ENCODE data around the gene ZNF780A.
A peak's percentile ranks its signal among the peaks of the same experiment; 100 is the strongest.
"Not testable (repeated sequence)": the region's sequence is repeated elsewhere in the genome, so short reads cannot be mapped to it uniquely, and the experiment has no call there.

The ZNF780A gene

GRCh38 chr19:40084948-40085347 is 5.8 kb downstream of the ZNF780A start:
- DNase-seq (ENCODE audit: low read depth in 3 of 3) = no peak

- no peak for DNase-seq (ENCODE audit: low read depth in 3 of 3)
These were observed 9.3 kb downstream of the ZNF780A start for GRCh38 chr19:40081411-40081810.

- DNase-seq (ENCODE audit: low read depth in 3 of 3) = no peak
These were observed 10.5 kb downstream of the ZNF780A start for GRCh38 chr19:40080289-40080688.

- DNase-seq (ENCODE audit: low read depth in 3 of 3) = no peak
These were observed 12.4 kb downstream of the ZNF780A start for GRCh38 chr19:40078377-40078776.

GRCh38 chr19:40070058-40070457 is 20.7 kb downstream of the ZNF780A start:
- DNase-seq (ENCODE audit: low read depth in 3 of 3) = no peak

- DNase-seq (ENCODE audit: low read depth in 3 of 3) = no peak
These were observed 31.1 kb downstream of the ZNF780A start for GRCh38 chr19:40059624-40060023.

- no peak for DNase-seq (ENCODE audit: low read depth in 3 of 3)
These were observed 33.6 kb downstream of the ZNF780A start for GRCh38 chr19:40057166-40057565.

- no peak for DNase-seq (ENCODE audit: low read depth in 3 of 3)
These were observed 34.2 kb downstream of the ZNF780A start for GRCh38 chr19:40056505-40056904.

- DNase-seq (ENCODE audit: low read depth in 3 of 3) = peak; percentile 40 to 56 (median 45)
These were observed 34.8 kb downstream of the ZNF780A start, which contains the start of gene ZNF780B for GRCh38 chr19:40055832-40056504. TSS of gene ZNF780B (minus strand) at chr19:40056231. CDS start at chr19:40050332, 5,899 bp downstream.

- no peak for DNase-seq (ENCODE audit: low read depth in 3 of 3)
These were observed 35.7 kb downstream of the ZNF780A start for GRCh38 chr19:40055049-40055448.

GRCh38 chr19:40054632-40055031 is 36.1 kb downstream of the ZNF780A start:
- DNase-seq (ENCODE audit: low read depth in 3 of 3) = no peak

- no peak for DNase-seq (ENCODE audit: low read depth in 3 of 3)
These were observed 37.3 kb downstream of the ZNF780A start for GRCh38 chr19:40053491-40053890.

GRCh38 chr19:40041718-40042117 is 49.0 kb downstream of the ZNF780A start:
- not testable (repeated sequence) for DNase-seq (ENCODE audit: low read depth in 3 of 3)

- DNase-seq (ENCODE audit: low read depth in 3 of 3) = not testable (repeated sequence)
These were observed 52.7 kb downstream of the ZNF780A start for GRCh38 chr19:40038047-40038446.

GRCh38 chr19:40035996-40036395 is 54.7 kb downstream of the ZNF780A start:
- no peak for DNase-seq (ENCODE audit: low read depth in 3 of 3)

- no peak for DNase-seq (ENCODE audit: low read depth in 3 of 3)
These were observed 56.7 kb downstream of the ZNF780A start for GRCh38 chr19:40033989-40034560.

GRCh38 chr19:40026597-40026970 is 64.2 kb downstream of the ZNF780A start:
- DNase-seq (ENCODE audit: low read depth in 3 of 3) = no peak

- no peak for DNase-seq (ENCODE audit: low read depth in 3 of 3)
These were observed 64.7 kb downstream of the ZNF780A start for GRCh38 chr19:40025938-40026596.

GRCh38 chr19:40023969-40024368 is 66.8 kb downstream of the ZNF780A start:
- DNase-seq (ENCODE audit: low read depth in 3 of 3) = no peak
